Fibroblast of skin of right quadriceps (primary cell): Measurements from ENCODE around the gene MED12L.

Source experiments
- DNase-seq: peaks from one replicate; pipeline ENCODE4 v3.0.0-alpha.2; 2013

MED12L gene

GRCh38 chr3:151093148-151093547 is 7.7 kb downstream of the MED12L start:
- no peak for DNase-seq

- DNase-seq: no peak
These were observed 8.4 kb downstream of the MED12L start for GRCh38 chr3:151093905-151094304.

DNA sequence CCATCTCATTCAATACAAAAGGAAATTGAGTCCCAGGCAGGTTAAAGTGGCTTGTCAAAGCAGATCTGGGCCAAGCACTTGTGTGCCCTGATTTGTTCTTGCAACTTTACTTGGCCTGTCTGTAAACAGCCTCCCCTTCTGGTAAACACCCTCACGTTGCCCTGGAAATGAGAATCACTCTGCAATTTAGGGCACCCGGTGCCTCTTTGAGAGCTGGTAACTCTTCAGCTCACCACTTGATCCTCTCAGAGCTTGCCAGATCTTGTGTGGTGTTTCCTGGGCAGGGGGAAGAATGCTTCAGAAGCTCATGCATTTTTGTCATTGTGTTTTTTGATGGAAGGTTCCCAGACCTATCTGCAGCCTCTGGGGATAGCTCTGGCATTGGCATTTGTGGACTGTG is 11.3 kb downstream of the MED12L start:
- no peak for DNase-seq

GRCh38 chr3:151100076-151100475 is 14.6 kb downstream of the MED12L start:
- no peak for DNase-seq

- no peak for DNase-seq
These were observed 16.0 kb downstream of the MED12L start for GRCh38 chr3:151101270-151101969.

- no peak for DNase-seq
These were observed 20.8 kb downstream of the MED12L start for GRCh38 chr3:151106311-151106710.

GRCh38 chr3:151107177-151107576 is 21.7 kb downstream of the MED12L start:
- no peak for DNase-seq

GRCh38 chr3:151107701-151108100 is 22.2 kb downstream of the MED12L start:
- peak; percentile 23 for DNase-seq

DNA sequence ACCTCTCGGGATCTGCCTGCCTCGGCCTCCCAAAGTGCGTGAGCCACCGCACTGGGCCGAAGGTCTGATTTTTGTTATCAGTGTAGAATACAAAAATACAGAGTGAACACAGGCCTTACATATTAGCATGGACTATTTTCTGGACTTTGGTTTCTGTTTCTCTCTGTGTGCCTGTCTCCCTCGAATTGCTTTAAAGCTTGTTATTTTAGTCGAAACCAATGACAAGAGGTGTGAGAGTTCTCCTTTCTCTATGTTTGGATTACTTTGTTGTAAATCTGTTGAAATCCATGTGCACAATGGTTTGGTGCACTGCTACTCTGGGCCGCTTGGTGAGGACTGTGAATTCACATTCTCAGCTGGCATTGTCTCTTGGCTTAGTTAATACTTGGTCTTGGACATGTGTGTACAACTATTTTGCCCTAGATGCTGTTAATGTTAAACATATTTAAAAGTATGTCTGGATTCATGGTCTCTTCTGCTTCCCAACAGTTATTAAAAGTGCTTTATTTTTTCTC is 23.9 kb downstream of the MED12L start:
- no peak for DNase-seq

- DNase-seq: no peak
These were observed 27.3 kb downstream of the MED12L start for GRCh38 chr3:151112731-151113130.

DNA sequence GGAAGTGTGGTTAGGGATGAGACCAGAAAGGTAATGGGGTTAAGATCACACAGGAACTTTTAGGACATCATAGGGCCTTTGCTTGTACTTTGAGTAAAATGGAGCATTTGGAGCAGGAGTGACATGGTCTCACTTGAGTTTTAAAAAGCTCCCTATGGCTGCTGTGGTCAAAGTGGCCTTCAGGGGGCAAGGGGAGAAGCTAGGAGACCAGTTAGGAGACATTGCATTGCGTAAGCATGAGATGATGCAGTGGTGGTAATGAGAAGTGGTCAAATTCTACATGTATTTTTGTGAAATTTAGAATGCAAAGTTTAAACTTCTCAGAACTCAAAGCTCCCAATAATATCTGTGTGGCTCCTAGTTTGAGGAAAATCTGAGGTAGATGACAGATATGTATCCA is 27.9 kb downstream of the MED12L start:
- no peak for DNase-seq

GRCh38 chr3:151117047-151117446 is 31.6 kb downstream of the MED12L start:
- no peak for DNase-seq

DNA sequence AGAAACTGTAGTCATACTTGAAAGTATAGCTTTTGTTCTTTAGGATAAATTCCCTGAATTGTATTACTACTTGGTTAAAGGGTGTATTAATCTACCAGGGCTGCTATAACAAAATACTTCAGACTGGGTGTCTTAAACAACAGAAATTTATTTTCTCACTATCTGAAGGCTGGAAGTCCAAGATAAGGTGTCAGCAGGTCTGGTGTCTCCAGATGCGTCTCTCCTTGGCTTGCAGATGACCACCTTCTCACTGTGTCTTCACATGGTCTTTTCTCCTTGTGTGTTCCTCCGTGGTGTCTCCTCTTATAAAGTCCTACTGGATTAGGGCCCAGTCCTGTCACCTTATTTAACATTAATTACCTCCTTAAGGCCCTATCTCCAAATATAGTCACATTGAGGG is 33.7 kb downstream of the MED12L start:
- no peak for DNase-seq

DNA sequence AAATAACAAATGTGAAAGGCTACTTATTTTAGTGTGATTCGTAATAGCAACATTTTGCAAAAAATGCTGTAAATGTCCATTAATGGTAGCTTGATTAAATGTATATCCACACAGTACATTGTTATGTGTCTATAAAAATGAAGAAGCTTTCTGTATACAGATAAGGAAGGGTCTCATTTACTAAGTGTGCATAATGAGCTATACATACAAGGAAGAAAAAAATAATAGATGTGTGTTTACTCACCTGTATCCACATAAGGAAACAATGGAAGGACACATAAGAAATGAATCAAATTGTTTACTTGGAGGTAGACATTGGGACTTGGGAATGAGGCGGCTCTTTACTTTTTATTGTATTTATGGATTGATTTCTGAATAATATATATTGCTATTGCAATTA is 34.9 kb downstream of the MED12L start:
- DNase-seq: no peak

DNA sequence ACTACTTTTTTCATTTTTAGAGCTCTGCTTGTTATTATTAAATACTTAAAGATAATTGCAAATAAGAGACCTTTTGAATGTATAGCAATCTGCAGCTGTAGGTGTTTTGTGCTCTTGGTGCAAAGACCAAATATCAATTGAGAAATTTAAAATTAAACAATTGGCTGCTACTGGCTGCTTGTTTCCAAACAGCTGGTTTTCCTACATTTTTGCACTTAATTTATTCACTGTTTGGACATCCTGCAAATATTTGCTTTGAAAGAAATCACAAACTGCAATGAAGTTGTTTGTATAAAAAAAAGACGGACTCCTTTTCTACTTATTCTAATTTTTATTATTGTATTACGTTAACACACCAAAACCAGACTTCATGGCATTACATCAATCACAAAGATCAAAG is 35.6 kb downstream of the MED12L start:
- DNase-seq: no peak

GRCh38 chr3:151123827-151124226 is 38.4 kb downstream of the MED12L start:
- no peak for DNase-seq

- no peak for DNase-seq
These were observed 39.0 kb downstream of the MED12L start for GRCh38 chr3:151124476-151124875.

GRCh38 chr3:151130428-151130827 is 45.0 kb downstream of the MED12L start:
- no peak for DNase-seq

DNA sequence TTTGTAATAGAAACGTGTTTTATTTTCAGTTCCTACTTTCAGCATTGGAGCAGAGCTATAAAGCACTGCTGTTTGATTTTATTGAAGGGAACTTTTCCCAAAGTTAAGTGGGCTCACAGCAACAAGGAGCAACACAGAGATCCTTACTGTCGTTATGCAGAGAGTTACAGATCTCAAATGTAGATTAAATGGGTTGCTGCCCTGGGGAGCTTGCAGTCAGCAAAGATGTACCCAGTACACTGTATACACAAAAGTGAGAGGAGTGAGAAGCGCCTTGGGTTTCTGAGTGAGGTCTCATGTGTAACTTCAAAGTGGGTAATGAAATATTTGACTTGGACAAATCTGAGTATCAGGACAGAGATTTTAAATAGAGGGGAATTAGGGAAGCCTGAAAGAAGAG is 47.7 kb downstream of the MED12L start:
- no peak for DNase-seq

DNA sequence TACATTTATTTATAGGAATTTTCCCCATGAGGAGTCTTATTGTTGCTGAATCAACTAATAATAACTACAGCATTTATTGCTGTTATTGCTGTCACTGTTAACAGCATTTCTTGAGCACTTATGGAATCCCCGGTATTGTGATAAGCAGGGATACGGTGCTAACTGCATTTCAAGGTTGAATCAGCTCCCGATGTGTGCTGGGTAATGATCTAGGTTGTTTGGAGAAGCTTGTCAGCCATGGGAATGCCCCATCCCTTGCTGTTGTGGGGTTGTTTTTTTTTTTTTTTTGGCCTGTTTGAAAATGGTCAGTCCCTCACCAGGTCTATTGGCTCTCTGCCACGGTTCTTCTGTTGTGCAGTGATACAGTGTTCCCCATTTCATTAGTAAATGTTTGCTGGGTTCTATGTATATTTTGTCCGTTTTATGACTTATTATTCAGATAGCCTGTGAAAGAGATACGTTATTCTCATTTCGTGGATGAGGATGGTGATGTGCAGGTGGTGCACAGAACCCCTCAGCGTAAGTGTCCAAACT is 48.5 kb downstream of the MED12L start:
- DNase-seq: no peak

GRCh38 chr3:151135541-151136337 is 50.3 kb downstream of the MED12L start:
- DNase-seq: no peak

DNA sequence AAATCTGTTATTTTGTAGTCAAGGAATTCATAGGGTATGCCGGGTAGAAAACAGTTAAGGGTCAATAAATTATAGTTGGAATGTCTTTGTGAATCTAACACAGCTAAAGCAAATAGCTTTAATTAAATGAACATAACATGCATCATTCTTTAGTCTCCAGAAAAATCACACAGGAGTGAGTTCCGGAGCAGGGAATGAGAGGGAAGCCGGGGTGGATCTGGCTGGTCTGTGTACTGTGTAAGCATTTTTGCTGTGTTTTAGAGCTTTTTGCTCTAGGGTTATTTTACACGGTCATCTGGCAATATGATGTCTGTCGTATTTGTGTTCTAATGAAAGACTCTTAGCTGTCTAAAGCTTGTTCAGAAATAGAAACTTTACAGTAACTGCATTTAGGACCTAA is 57.5 kb downstream of the MED12L start:
- DNase-seq: no peak

DNA sequence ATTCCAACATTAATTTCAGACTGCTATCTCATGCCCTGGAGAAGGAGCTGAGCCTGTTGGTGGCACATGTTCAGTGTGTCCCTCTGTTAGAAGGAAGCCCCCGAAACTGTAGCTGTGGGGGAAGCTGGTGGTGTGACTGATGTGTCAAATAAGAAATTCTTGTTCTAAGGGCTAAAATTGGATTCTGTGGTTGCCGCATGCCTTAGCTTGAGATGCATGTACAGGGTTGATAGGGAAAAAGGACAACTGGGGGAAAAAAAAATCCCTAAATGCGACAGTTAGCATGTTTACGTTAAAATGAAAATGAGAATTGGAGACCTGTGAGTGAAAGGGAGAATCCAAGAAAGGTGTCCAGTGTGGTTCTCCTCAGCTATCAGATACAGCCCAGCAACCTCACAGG is 58.6 kb downstream of the MED12L start:
- no peak for DNase-seq

DNA sequence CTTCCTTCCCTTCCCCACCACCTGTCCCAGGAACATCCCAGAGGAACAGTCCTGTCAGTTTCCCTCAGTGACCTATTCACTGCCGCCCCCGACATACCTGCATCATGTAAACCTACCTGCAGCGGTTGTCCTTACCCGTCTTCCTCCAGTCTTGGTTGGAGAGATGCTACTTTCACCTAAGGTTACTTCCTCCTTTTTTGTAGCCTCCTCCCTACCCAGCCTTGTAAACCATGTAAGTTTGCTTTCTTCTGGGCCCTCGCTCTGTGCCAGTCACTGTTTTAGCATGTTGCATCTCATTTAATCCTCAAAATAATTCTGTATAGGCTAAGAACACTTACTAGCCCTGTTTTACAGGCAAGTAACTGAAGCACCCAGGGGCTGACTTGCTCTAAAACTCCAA is 59.3 kb downstream of the MED12L start:
- no peak for DNase-seq
